Activated naive CD4-positive, alpha-beta T cell treated with anti-CD3 and anti-CD28 coated beads, Interleukin-2, amount 50 U/mL, for 16 hours (primary cell): ENCODE results near the gene STXBP6.

Source experiments
- DNase-seq: peaks from one replicate; pipeline ENCODE4 v3.0.0-alpha.2; 2020

STXBP6 gene

GRCh38 chr14:25049568-25050268 lies at the start of gene STXBP6:
STXBP6 (minus strand) TSS chr14:25050147; CDS start chr14:24974818, 75,329 bp downstream.
- no peak for DNase-seq

- DNase-seq: no peak
These were observed 47.2 kb upstream of the STXBP6 start for GRCh38 chr14:25097120-25097519.

GRCh38 chr14:25095736-25096437 lies 45.9 kb upstream of the STXBP6 start:
- DNase-seq: no peak

GRCh38 chr14:25094171-25094907 lies 44.4 kb upstream of the STXBP6 start:
- no peak for DNase-seq

- DNase-seq: no peak
These were observed 42.4 kb upstream of the STXBP6 start for GRCh38 chr14:25092258-25092740.

- DNase-seq: no peak
These were observed 40.9 kb upstream of the STXBP6 start for GRCh38 chr14:25090716-25091454.

GRCh38 chr14:25090256-25090655 lies 40.3 kb upstream of the STXBP6 start:
- DNase-seq: no peak

GRCh38 chr14:25089496-25089895 lies 39.5 kb upstream of the STXBP6 start:
- no peak for DNase-seq

GRCh38 chr14:25086821-25087396 lies 37.0 kb upstream of the STXBP6 start:
- DNase-seq: no peak

- no peak for DNase-seq
These were observed 36.1 kb upstream of the STXBP6 start for GRCh38 chr14:25086081-25086480.

- DNase-seq: no peak
These were observed 30.7 kb upstream of the STXBP6 start for GRCh38 chr14:25080682-25081081.

GRCh38 chr14:25079311-25079710 lies 29.4 kb upstream of the STXBP6 start:
- DNase-seq: no peak

- no peak for DNase-seq
These were observed 24.2 kb upstream of the STXBP6 start for GRCh38 chr14:25074099-25074685.

- no peak for DNase-seq
These were observed 19.9 kb upstream of the STXBP6 start for GRCh38 chr14:25069879-25070278.

GRCh38 chr14:25067600-25067999 lies 17.7 kb upstream of the STXBP6 start:
- DNase-seq: no peak

GRCh38 chr14:25062022-25062321 lies 12.0 kb upstream of the STXBP6 start:
- DNase-seq: no peak

GRCh38 chr14:25056688-25057078 lies 6.7 kb upstream of the STXBP6 start:
- DNase-seq: no peak

- DNase-seq: no peak
These were observed 6.2 kb upstream of the STXBP6 start for GRCh38 chr14:25055992-25056687.

- no peak for DNase-seq
These were observed 5.1 kb upstream of the STXBP6 start for GRCh38 chr14:25055005-25055404.

GRCh38 chr14:25053585-25053984 lies 3.6 kb upstream of the STXBP6 start:
- no peak for DNase-seq

GRCh38 chr14:25052921-25053320 lies 3.0 kb upstream of the STXBP6 start:
- DNase-seq: no peak

- no peak for DNase-seq
These were observed 2.4 kb upstream of the STXBP6 start for GRCh38 chr14:25052385-25052784.
